ENCODE data around the gene OSBPL2.

DNA sequence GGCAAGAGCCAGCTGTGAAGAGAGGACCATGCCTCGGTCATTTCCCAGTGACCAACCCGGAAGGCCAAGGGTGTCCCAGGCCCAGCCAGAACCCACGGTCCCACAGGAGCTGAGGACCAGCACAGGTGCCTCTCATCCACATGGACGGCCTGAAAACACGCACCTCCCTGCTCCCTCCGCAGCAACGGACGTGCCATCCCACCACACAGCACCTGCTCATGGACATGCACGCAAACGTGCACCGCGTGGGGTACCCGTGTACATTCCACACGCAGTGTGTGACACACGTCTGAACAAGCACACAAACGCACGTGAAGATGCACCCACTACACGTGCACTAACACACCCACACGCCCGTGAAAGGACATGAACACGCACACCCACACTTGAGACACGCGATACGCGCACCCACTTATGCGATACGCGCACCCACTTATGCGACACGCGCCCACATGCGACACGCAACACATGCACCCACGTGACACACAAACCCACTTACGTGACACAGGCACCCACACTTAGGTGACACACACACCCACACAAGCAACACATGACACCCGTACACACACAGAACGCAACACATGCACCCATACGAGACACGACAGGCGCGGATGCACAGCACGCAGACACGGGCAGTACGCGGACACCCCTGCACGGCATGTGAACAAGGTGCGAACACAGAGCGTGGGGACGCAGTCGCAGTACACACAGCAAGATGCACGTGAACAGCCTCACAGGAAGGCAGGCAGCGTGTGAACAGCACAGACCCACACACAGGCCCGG lies 98.6 kb downstream of the OSBPL2 start:
- TF ChIP-seq POLR2A (IDR thresholded peaks at IDR 0.05; ENCODE audit: low read depth, low read length) (no peak), POLR2AphosphoS5 (IDR thresholded peaks at IDR 0.05; ENCODE audit: low read depth, low read length) (no peak), TAF1 (IDR thresholded peaks at IDR 0.05; ENCODE audit: borderline replicate concordance, low read depth, low read length) (no peak)
